ENCODE measurements around the gene SNX5.

The SNX5 gene

DNA sequence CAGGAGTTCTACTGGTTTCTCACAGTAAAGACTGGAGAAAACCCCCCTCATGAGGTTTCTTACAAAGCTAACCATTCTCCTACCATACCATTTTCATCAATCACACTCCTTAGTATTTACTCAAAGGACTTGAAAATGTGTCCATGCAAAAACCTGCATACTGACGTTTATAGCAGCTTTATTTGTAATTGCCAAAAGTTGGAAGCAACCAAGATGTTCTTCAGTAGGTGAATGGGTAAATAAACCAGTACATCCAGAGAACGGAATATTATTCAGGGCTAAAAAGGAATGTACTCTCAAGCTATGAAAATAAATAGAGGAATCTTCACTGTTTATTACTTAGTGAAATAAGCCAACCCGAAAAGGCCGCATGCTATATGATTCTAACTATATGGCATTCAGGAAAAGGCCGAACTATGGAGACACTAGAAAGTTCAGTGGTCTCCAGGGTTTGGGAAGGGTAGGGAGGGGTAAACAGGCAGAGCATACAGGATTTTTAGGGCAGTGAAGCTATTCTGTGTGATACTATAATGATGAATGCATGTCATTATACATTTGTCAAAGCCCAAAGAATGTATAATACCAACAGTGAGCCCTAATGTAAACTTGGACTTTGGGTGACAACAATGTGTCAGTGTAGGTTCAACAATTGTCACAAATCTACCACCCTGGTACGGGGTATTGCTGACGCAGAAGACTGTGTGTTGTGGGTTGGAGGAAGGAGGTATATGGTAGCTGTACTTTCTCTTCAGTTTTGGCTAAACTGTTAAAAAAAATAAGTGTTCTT lies 50.6 kb downstream of the SNX5 start:
- Histone ChIP-seq H3K27me3 (ENCODE audit: low read length) (no peaks in the 10 kb centered on the region), H3K9me2 (replicated peaks; ENCODE audit: insufficient read depth, low read length) (no peaks in the 10 kb centered on the region), H3K79me2 (ENCODE audit: insufficient read depth, low read length) (no peaks in the 10 kb centered on the region), H3K4me3 (ENCODE audit: insufficient read depth, low read length, poor library complexity, severe bottlenecking) (no peak overlapping the region), H3K36me3 (ENCODE audit: low read length) (no peaks in the 10 kb centered on the region), H3F3A (ENCODE audit: insufficient read depth) (no peaks in the 10 kb centered on the region), H2AFZ (ENCODE audit: low read depth, low read length, severe bottlenecking) (no peak overlapping the region), H4K20me1 (ENCODE audit: low read depth, low read length) (no peaks in the 10 kb centered on the region), H3K4me2 (ENCODE audit: low read depth, low read length, poor library complexity, severe bottlenecking) (no peak overlapping the region), H3K9ac (ENCODE audit: low read length) (no peak overlapping the region), H3K27ac (ENCODE audit: low read depth, low read length) (no peak overlapping the region), H3K9me3 (ENCODE audit: insufficient read depth, low read length) (no peaks in the 10 kb centered on the region)
- TF ChIP-seq CTCF (IDR thresholded peaks at IDR 0.05; ENCODE audit: insufficient read depth, low read length, poor library complexity, severe bottlenecking) = no peak
- no peak for TF ChIP-seq EZH2phosphoT487 (conservative IDR thresholded peaks at IDR 0.05; ENCODE audit: low read length)

GRCh38 chr20:17916433-17916891 lies 52.1 kb downstream of the SNX5 start:
- TF ChIP-seq EZH2phosphoT487 (conservative IDR thresholded peaks at IDR 0.05; ENCODE audit: low read length) = no peak
- TF ChIP-seq CTCF (IDR thresholded peaks at IDR 0.05; ENCODE audit: insufficient read depth, low read length, poor library complexity, severe bottlenecking) = no peak
- Histone ChIP-seq H3K9me3 (ENCODE audit: insufficient read depth, low read length) (no peaks in the 10 kb centered on the region), H3F3A (ENCODE audit: insufficient read depth) (no peaks in the 10 kb centered on the region), H3K79me2 (ENCODE audit: insufficient read depth, low read length) (no peaks in the 10 kb centered on the region), H2AFZ (ENCODE audit: low read depth, low read length, severe bottlenecking) (no peak overlapping the region), H3K27ac (ENCODE audit: low read depth, low read length) (no peak overlapping the region), H3K4me2 (ENCODE audit: low read depth, low read length, poor library complexity, severe bottlenecking) (no peak overlapping the region), H3K36me3 (ENCODE audit: low read length) (no peaks in the 10 kb centered on the region), H4K20me1 (ENCODE audit: low read depth, low read length) (no peaks in the 10 kb centered on the region), H3K9ac (ENCODE audit: low read length) (no peak overlapping the region), H3K4me3 (ENCODE audit: insufficient read depth, low read length, poor library complexity, severe bottlenecking) (no peak overlapping the region), H3K27me3 (ENCODE audit: low read length) (no peaks in the 10 kb centered on the region), H3K9me2 (replicated peaks; ENCODE audit: insufficient read depth, low read length) (no peaks in the 10 kb centered on the region)

DNA sequence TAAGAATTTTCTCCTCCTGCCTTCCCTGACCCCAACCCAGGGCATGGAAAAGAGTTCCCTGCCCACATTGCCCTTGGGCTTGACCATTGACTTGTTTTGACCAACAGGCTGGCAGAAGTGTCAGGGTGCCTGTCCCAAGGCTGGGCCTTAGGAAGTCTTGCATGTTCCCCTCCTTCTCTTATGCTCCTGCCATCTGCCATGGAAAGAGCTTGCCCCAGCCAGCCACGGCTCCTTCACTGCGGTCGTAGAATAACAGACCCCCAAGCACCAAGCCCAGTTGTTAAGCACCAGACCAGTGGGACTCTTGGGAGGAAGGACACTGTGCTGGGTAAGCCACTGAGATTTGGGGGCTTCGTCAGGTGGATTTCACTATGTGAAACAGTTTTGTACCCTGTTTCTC lies 53.6 kb downstream of the SNX5 start:
- H3K27me3 ChIP-seq (ENCODE audit: low read length) = no peaks in the 10 kb centered on the region
- H3K79me2 ChIP-seq (ENCODE audit: insufficient read depth, low read length) = no peaks in the 10 kb centered on the region
- H3K4me2 ChIP-seq (ENCODE audit: low read depth, low read length, poor library complexity, severe bottlenecking) = no peak overlapping the region
- no peak overlapping the region for H3K9ac ChIP-seq (ENCODE audit: low read length)
- no peak overlapping the region for H3K27ac ChIP-seq (ENCODE audit: low read depth, low read length)
- no peaks in the 10 kb centered on the region for H3K9me2 ChIP-seq (replicated peaks; ENCODE audit: insufficient read depth, low read length)
- no peak overlapping the region for H2AFZ ChIP-seq (ENCODE audit: low read depth, low read length, severe bottlenecking)
- no peak for TF ChIP-seq CTCF (IDR thresholded peaks at IDR 0.05; ENCODE audit: insufficient read depth, low read length, poor library complexity, severe bottlenecking)
- TF ChIP-seq EZH2phosphoT487 (conservative IDR thresholded peaks at IDR 0.05; ENCODE audit: low read length) = no peak
- H3K4me3 ChIP-seq (ENCODE audit: insufficient read depth, low read length, poor library complexity, severe bottlenecking) = no peak overlapping the region
- H3K36me3 ChIP-seq (ENCODE audit: low read length) = no peaks in the 10 kb centered on the region
- no peaks in the 10 kb centered on the region for H4K20me1 ChIP-seq (ENCODE audit: low read depth, low read length)
- no peaks in the 10 kb centered on the region for H3F3A ChIP-seq (ENCODE audit: insufficient read depth)
- no peaks in the 10 kb centered on the region for H3K9me3 ChIP-seq (ENCODE audit: insufficient read depth, low read length)

Measured in SU-DHL-6 (cell line).